H1 (cell line): ENCODE measurements around the gene GPLD1.

Experiments used
- JUND ChIP-seq: IDR thresholded peaks from 2 replicates; pipeline ENCODE4 v1.6.1; 2011; ENCODE audit warnings: mild to moderate bottlenecking, improper control_type of control experiment, low read length
- TBP ChIP-seq: IDR thresholded peaks from 2 replicates; pipeline ENCODE4 v1.6.1; 2011; ENCODE audit warnings: low read depth, low read length, improper control_type of control experiment
- TF ChIP-seq, protein P1 (sequence below), 3 experiments: IDR thresholded peaks; 1 replicate in 2 of 3; 2 replicates in 1 of 3; pipeline versions ENCODE4 v1.5.1 to v1.6.1; 2011; ENCODE audit warnings: low read length in 3 of 3, mild to moderate bottlenecking in 3 of 3, inconsistent platforms in 2 of 3, low read depth in 1 of 3, moderate library complexity in 1 of 3; ENCODE audit not compliant: insufficient read depth in 1 of 3; ENCODE audit errors: control extremely low read depth in 1 of 3
- TF ChIP-seq, protein P2 (sequence below): fragments of 300-600 bp; sonication (generic); IDR thresholded peaks from 2 replicates; pipeline ENCODE4 v1.7.1; 2012; ENCODE audit warnings: low read length, moderate library complexity, mild to moderate bottlenecking, inconsistent platforms; ENCODE audit not compliant: insufficient replicate concordance

DNA sequence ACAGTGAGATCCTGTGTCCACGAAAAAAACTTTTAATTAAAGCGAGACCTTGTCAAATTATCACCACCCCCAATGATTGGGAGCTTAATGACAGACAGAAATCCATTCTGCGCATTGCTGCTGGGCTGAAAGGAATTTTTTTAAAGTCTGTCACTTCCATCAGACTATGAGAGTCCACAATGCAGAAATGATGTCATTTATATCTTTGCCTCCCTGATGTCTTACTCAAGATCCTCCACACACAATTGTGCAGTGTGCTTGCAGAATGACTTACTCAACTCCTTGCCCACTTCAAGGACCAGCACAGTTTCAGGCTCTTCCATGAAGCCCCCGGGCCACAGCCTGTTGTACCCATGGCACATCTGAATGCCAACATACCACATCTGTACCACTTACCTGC is 41.0 kb downstream of the GPLD1 start:
- TF ChIP-seq, protein P1, sequence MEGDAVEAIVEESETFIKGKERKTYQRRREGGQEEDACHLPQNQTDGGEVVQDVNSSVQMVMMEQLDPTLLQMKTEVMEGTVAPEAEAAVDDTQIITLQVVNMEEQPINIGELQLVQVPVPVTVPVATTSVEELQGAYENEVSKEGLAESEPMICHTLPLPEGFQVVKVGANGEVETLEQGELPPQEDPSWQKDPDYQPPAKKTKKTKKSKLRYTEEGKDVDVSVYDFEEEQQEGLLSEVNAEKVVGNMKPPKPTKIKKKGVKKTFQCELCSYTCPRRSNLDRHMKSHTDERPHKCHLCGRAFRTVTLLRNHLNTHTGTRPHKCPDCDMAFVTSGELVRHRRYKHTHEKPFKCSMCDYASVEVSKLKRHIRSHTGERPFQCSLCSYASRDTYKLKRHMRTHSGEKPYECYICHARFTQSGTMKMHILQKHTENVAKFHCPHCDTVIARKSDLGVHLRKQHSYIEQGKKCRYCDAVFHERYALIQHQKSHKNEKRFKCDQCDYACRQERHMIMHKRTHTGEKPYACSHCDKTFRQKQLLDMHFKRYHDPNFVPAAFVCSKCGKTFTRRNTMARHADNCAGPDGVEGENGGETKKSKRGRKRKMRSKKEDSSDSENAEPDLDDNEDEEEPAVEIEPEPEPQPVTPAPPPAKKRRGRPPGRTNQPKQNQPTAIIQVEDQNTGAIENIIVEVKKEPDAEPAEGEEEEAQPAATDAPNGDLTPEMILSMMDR (IDR thresholded peaks at IDR 0.05; ENCODE audit: control extremely low read depth in 1 of 3, insufficient read depth in 1 of 3, low read depth in 1 of 3, low read length in 3 of 3), result no peak
- TF ChIP-seq JUND (no peak), TBP (no peak)
- TF ChIP-seq, protein P2, sequence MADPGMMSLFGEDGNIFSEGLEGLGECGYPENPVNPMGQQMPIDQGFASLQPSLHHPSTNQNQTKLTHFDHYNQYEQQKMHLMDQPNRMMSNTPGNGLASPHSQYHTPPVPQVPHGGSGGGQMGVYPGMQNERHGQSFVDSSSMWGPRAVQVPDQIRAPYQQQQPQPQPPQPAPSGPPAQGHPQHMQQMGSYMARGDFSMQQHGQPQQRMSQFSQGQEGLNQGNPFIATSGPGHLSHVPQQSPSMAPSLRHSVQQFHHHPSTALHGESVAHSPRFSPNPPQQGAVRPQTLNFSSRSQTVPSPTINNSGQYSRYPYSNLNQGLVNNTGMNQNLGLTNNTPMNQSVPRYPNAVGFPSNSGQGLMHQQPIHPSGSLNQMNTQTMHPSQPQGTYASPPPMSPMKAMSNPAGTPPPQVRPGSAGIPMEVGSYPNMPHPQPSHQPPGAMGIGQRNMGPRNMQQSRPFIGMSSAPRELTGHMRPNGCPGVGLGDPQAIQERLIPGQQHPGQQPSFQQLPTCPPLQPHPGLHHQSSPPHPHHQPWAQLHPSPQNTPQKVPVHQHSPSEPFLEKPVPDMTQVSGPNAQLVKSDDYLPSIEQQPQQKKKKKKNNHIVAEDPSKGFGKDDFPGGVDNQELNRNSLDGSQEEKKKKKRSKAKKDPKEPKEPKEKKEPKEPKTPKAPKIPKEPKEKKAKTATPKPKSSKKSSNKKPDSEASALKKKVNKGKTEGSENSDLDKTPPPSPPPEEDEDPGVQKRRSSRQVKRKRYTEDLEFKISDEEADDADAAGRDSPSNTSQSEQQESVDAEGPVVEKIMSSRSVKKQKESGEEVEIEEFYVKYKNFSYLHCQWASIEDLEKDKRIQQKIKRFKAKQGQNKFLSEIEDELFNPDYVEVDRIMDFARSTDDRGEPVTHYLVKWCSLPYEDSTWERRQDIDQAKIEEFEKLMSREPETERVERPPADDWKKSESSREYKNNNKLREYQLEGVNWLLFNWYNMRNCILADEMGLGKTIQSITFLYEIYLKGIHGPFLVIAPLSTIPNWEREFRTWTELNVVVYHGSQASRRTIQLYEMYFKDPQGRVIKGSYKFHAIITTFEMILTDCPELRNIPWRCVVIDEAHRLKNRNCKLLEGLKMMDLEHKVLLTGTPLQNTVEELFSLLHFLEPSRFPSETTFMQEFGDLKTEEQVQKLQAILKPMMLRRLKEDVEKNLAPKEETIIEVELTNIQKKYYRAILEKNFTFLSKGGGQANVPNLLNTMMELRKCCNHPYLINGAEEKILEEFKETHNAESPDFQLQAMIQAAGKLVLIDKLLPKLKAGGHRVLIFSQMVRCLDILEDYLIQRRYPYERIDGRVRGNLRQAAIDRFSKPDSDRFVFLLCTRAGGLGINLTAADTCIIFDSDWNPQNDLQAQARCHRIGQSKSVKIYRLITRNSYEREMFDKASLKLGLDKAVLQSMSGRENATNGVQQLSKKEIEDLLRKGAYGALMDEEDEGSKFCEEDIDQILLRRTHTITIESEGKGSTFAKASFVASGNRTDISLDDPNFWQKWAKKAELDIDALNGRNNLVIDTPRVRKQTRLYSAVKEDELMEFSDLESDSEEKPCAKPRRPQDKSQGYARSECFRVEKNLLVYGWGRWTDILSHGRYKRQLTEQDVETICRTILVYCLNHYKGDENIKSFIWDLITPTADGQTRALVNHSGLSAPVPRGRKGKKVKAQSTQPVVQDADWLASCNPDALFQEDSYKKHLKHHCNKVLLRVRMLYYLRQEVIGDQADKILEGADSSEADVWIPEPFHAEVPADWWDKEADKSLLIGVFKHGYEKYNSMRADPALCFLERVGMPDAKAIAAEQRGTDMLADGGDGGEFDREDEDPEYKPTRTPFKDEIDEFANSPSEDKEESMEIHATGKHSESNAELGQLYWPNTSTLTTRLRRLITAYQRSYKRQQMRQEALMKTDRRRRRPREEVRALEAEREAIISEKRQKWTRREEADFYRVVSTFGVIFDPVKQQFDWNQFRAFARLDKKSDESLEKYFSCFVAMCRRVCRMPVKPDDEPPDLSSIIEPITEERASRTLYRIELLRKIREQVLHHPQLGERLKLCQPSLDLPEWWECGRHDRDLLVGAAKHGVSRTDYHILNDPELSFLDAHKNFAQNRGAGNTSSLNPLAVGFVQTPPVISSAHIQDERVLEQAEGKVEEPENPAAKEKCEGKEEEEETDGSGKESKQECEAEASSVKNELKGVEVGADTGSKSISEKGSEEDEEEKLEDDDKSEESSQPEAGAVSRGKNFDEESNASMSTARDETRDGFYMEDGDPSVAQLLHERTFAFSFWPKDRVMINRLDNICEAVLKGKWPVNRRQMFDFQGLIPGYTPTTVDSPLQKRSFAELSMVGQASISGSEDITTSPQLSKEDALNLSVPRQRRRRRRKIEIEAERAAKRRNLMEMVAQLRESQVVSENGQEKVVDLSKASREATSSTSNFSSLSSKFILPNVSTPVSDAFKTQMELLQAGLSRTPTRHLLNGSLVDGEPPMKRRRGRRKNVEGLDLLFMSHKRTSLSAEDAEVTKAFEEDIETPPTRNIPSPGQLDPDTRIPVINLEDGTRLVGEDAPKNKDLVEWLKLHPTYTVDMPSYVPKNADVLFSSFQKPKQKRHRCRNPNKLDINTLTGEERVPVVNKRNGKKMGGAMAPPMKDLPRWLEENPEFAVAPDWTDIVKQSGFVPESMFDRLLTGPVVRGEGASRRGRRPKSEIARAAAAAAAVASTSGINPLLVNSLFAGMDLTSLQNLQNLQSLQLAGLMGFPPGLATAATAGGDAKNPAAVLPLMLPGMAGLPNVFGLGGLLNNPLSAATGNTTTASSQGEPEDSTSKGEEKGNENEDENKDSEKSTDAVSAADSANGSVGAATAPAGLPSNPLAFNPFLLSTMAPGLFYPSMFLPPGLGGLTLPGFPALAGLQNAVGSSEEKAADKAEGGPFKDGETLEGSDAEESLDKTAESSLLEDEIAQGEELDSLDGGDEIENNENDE, result no peak
